Measurements from ENCODE around the gene MYO7B. TPM values are rescaled to one million over a fixed set of nuclear protein-coding genes. Genes with fewer than 3 reads are reported as not detected.
"Not testable (repeated sequence)": the region's sequence is repeated elsewhere in the genome, so short reads cannot be mapped to it uniquely, and the experiment has no call there.

MYO7B gene
- total RNA-seq, 2 experiments from 2014 or later, result 0.75 to 1.5 TPM

DNA sequence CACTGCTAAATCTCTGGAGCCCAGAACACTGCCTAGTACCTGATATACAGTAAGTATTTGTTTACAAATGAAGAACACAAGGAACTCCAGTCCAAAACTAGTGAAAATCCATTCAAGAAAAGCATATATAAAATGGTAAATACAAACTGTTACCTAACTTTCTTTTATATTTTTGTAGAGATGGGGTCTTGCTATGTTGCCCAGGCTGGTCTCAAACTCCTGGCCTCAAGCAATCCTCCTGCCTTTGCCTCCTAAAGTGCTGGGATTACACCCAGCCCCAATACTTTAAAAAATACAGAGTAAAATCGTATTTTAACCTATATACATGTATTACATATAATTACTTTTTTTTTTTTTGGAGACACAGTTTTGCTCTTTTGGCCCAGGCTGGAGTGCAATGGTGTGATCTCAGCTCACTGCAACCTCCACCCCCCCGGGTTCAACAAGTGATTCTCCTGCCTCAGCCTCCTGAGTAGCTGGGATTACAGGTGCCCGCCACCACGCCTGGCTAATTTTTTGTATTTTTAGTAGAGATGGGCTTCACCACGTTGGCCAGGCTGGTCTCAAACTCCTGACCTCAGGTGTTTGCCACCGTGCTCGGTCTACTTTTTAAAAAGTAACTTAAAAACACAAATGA, 11.2 kb upstream of the MYO7B start:
- CTCF ChIA-PET; H3K27me3 Mint-ChIP-seq; POLR2A ChIA-PET; ATAC-seq; DNase-seq; H3K9me3 Mint-ChIP-seq (ENCODE audit: low read depth): not testable (repeated sequence)
- Mint-ChIP-seq H3K27ac (peak overlapping the region; percentile 44), H3K4me1 (peaks cover 36% of the 10 kb centered on the region), H3K4me3 (peak overlapping the region; percentile 98), H3K36me3 (ENCODE audit: low read depth) (peaks cover 29% of the 10 kb centered on the region)
- intact Hi-C loops (cut with DNase I, micrococcal nuclease), result loop anchor here in 1 of 2 experiments (10.0 kb wide), 2 partner anchors 360 to 800 kb away; partner anchors contain the start of gene AMMECR1L

DNA sequence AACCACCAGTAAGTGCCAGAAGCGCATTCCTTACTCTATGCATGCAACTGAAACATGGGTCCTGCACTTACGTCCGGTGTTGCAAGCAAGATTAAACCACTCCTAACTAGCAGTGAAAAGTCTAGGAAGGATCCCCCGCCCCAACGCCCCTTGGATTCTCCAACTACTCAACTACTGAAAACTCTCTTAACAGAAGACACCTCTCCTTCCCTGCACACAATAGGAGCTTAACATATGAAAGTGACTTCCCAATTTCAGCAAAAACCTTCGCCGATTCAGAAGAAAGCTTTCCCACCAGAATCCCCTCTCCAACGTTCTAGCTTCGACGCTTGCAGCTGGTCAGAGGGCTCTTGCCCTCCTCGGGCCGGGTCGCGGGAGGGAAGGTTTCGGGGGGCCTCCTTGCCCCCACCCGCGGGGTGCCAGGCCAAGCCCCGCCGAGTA, 9.8 kb upstream of the MYO7B start:
- peak overlapping the region; percentile 98 for H3K27ac Mint-ChIP-seq
- peak overlapping the region; percentile 98 for H3K4me3 Mint-ChIP-seq
- ChIA-PET CTCF (interaction anchor here (0.6 to 1.2 kb wide), 3 partner anchors 12 to 66 kb away, joined by 3 to 4 read pairs (median 3); no protein-coding TSS in a partner anchor), POLR2A (interaction anchor here (1.0 kb wide), 3 partner anchors 11 to 502 kb away, joined by 3 read pairs; partner anchors contain the start of gene SAP130)
- no peaks in the 10 kb centered on the region for H3K9me3 Mint-ChIP-seq (ENCODE audit: low read depth)
- no peak for ATAC-seq
- peaks cover 20% of the 10 kb centered on the region for H3K36me3 Mint-ChIP-seq (ENCODE audit: low read depth)
- intact Hi-C loops (cut with DNase I, micrococcal nuclease), result loop anchor here (1.0 to 10.0 kb wide), 17 partner anchors 13 to 868 kb away; partner anchors contain the start of genes MAP3K2 (in 2 of the 2), WDR33 (in 2 of the 2), AMMECR1L (in 1 of the 2) and ERCC3 (in 1 of the 2)
- peak; percentile 34 for DNase-seq
- no peaks in the 10 kb centered on the region for H3K27me3 Mint-ChIP-seq
- peaks cover 29% of the 10 kb centered on the region for H3K4me1 Mint-ChIP-seq

DNA sequence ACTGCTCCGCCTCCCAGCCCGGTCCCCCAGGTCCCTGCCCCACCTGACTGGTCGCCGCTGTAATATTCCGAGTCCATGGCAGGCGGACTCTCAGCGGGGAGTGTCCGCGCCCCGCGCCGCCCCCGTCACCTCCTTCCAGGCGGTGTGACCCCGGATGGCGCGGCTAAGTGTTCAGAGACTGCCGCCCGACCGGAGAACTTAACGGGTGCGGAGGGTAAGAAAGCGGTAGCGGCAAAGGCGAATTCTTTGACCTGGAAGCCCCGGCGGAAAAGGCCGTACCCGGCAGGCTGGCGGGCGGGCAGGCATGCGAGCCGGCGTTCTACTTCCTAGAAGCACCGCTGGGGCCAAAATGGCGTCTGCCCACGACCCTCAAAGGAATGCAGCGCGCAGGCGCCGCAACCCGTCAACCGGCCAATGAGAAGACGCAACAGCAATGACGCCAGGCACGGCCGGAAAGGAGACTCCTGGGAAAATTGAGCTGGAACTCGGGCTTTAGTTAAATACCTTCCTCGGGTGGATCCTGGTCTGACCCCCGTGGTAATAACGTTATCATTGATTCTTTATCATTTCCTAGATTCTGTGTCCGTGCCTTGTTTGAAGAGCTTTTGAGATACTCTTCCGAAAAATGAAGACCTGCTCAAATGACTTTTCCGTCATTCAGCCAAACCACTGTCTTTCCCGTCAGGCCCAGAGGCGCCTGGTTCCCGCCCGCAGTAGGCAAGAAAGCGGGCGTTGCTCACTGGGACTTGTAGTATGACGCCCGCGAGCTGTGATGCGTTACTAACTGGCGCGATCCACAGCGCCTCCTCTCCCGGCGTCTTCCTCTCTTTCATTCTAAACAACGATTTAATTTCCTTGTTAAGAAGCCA, 9.1 kb upstream of the MYO7B start, which contains the start of gene IWS1:
IWS1 (minus strand) TSS at position 358 of the 869 bp plus-strand sequence; CDS start at position 77, 281 bp downstream.
- peak; percentile 94 for ATAC-seq
- peak within 1 kb of the TSS; percentile 98 for H3K27ac Mint-ChIP-seq
- H3K36me3 Mint-ChIP-seq (ENCODE audit: low read depth), result peaks cover 17% of the 10 kb centered on the region
- intact Hi-C loops (cut with DNase I, micrococcal nuclease), result loop anchor here (1.0 to 10.0 kb wide), 17 partner anchors 14 to 869 kb away; partner anchors contain the start of genes MAP3K2 (in 2 of the 2), WDR33 (in 2 of the 2), AMMECR1L (in 1 of the 2) and ERCC3 (in 1 of the 2)
- peaks cover 29% of the 10 kb centered on the region for H3K4me1 Mint-ChIP-seq
- no peaks in the 10 kb centered on the region for H3K9me3 Mint-ChIP-seq (ENCODE audit: low read depth)
- CTCF ChIA-PET, result interaction anchor here (0.6 to 1.2 kb wide), 10 partner anchors 11 to 1222 kb away, joined by 3 to 6 read pairs (median 3); no protein-coding TSS in a partner anchor
- no peaks in the 10 kb centered on the region for H3K27me3 Mint-ChIP-seq
- peak within 1 kb of the TSS; percentile 98 for H3K4me3 Mint-ChIP-seq
- POLR2A ChIA-PET, result interaction anchor here (0.7 to 1.2 kb wide), 7 partner anchors 12 to 501 kb away, joined by 3 to 5 read pairs (median 3); partner anchors contain the start of genes ERCC3 and SAP130
- DNase-seq, result peak; percentile 96

DNA sequence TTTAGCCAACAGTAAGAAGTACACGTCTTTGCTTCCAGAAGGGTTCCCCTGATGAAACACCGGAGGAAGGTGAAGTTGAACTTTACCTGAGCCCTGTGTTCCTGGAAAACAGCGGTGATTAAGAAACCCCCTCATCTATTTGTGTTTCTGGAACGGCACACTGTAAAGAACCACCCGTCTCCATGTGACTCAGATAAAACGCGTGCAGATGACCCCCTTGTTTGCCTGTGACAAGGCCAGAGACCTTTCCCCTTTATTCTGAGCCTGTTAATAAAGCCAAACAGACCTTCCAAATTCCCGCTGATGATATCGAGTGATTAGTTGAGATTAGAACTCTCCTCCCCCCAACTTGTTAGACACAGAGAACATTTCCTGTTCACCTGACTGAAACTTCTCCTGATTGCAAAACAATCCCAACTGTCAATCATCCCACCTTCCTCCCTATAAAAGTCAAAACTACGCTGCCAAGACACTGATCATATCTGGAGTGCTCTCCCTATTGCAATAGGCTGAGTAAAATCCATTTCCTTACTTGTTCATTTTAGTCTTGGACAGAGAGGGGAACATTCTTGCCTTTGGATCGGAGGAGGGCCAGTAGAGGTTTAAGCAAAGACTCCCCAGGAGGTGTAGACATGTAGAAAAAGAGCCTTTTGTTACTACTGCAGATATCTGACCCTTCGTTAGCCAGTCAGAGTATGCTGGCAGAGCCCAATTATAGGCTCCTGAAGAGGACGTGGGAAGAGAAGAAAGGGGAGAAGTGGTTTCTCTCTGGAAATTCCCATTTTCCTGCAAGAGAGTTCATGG, 8.3 kb upstream of the MYO7B start:
- Mint-ChIP-seq H3K27ac (peak overlapping the region; percentile 98), H3K27me3 (no peaks in the 10 kb centered on the region), H3K4me3 (peak overlapping the region; percentile 98), H3K9me3 (ENCODE audit: low read depth) (no peaks in the 10 kb centered on the region), H3K4me1 (peaks cover 24% of the 10 kb centered on the region), H3K36me3 (ENCODE audit: low read depth) (peaks cover 12% of the 10 kb centered on the region)
- DNase-seq (no peak), ATAC-seq (peak; percentile 25)
- ChIA-PET POLR2A (interaction anchor here (0.7 to 1.2 kb wide), 7 partner anchors 13 to 501 kb away, joined by 3 to 5 read pairs (median 3); partner anchors contain the start of genes ERCC3 and SAP130), CTCF (interaction anchor here (0.6 to 1.4 kb wide), 10 partner anchors 9 to 1223 kb away, joined by 3 to 6 read pairs (median 3); no protein-coding TSS in a partner anchor)
- intact Hi-C loops (cut with DNase I, micrococcal nuclease), result loop anchor here (1.0 to 10.0 kb wide), 10 partner anchors 14 to 870 kb away; partner anchors contain the start of genes AMMECR1L (in 1 of the 2), GPR17 (in 1 of the 2), GYPC (in 1 of the 2) and UGGT1 (in 1 of the 2)

DNA sequence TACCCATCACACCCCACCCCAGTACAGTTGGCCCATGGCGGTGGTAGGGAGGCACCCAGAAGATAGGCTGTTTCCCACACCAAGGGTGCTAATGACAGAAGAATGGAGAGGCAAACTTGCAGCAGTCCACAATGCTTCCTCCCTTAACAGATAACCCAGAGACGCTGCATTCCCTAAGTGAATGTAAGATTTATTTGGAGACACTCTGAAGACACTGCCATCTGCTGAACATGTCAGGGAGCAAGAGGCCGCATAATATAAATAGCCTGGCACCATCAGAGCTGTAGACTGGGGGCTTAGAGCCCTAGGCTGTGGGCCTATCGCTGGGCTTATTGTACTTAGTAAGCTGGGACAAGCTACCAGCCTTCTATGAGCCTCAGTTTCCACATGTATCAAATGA, 7.0 kb upstream of the MYO7B start:
- Mint-ChIP-seq H3K9me3 (ENCODE audit: low read depth) (no peaks in the 10 kb centered on the region), H3K27ac (no peak overlapping the region), H3K4me3 (no peak overlapping the region), H3K27me3 (no peaks in the 10 kb centered on the region), H3K4me1 (peaks cover 18% of the 10 kb centered on the region), H3K36me3 (ENCODE audit: low read depth) (peaks cover 5% of the 10 kb centered on the region)
- CTCF ChIA-PET, result interaction anchor here (0.7 to 1.4 kb wide), 3 partner anchors 10 to 224 kb away, joined by 3 read pairs; no protein-coding TSS in a partner anchor
- intact Hi-C loops (cut with DNase I, micrococcal nuclease), result loop anchor here (5.0 to 10.0 kb wide), 5 partner anchors 119 to 871 kb away; partner anchors contain the start of genes AMMECR1L (in 1 of the 2), GPR17 (in 1 of the 2) and GYPC (in 1 of the 2)
- POLR2A ChIA-PET, result no interaction called here
- ATAC-seq, result no peak
- no peak for DNase-seq

DNA sequence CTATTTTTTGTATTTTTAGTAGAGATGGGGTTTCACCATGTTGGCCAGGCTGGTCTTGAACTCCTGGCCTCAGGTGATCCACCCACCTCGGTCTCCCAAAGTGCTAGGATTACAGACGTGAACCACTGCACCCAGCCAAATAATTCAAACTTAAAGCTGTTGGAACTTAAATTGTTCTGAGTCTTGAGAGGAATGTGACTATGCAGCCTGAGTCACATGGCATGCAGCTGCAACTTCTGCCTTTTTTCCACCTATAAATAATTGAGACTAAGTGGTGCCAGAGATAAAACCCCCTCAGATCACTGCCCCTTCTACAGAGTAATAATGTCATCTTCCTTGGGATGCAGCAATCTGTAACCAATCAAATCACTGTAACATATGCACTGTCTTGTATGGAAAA, 6.1 kb upstream of the MYO7B start:
- H3K36me3 Mint-ChIP-seq (ENCODE audit: low read depth); H3K4me3 Mint-ChIP-seq; DNase-seq; H3K27ac Mint-ChIP-seq; H3K9me3 Mint-ChIP-seq (ENCODE audit: low read depth); H3K27me3 Mint-ChIP-seq; POLR2A ChIA-PET; ATAC-seq: not testable (repeated sequence)
- CTCF ChIA-PET, result interaction anchor here (1.3 kb wide), 1 partner anchor 10 kb away, joined by 3 read pairs; no protein-coding TSS in a partner anchor
- peaks cover 11% of the 10 kb centered on the region for H3K4me1 Mint-ChIP-seq
- intact Hi-C loops (cut with DNase I, micrococcal nuclease), result loop anchor here (5.0 to 10.0 kb wide), 5 partner anchors 118 to 872 kb away; partner anchors contain the start of genes AMMECR1L (in 1 of the 2), GPR17 (in 1 of the 2) and GYPC (in 1 of the 2)

DNA sequence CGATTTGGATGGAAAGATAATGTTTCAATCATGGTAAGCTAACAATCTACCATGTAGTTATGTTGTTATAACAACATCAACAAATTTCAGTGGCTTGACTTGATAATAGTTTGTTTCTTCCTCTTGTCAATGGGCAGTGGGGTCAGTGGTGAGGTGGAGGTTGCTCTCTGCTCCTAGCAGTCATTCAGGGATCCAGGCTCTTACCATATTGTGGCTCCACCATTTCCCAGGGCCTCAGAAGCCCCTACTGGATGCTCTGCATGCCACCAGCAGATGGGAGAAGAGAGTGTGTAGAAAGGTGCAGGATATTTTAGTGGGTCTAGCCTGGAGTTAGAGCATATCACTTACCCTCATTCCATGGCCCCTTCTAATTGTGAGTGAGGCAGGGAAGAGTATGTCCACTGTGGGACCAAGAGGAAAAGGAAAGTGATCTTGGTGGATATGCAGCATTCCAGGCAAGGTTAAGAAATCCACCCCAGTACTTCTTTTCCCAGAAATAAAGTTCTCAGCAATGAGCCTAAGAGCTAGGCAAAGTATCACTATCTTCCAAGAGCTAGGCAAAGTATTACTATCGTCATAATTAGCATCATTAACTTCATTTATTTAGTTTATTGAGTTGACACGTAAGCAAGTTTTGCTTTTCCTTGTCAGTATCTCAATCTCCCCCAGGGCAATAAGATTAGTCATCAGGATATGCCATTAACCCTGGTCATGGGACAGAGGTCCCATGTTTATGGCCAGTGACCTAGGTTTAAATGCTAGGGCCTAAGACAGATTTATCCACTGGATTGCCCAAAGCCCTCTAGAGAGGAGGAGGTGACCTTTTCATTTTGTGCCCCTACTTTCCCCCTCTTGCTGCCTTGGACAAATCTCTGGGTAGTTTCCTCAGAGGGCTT, 5.0 kb upstream of the MYO7B start:
- no peak overlapping the region for H3K27ac Mint-ChIP-seq
- intact Hi-C loops (cut with DNase I, micrococcal nuclease), result no loop called here
- H3K9me3 Mint-ChIP-seq (ENCODE audit: low read depth), result no peaks in the 10 kb centered on the region
- CTCF ChIA-PET, result interaction anchor here (0.8 to 1.3 kb wide), 2 partner anchors 9 to 30 kb away, joined by 3 read pairs; no protein-coding TSS in a partner anchor
- H3K4me1 Mint-ChIP-seq, result peaks cover 9% of the 10 kb centered on the region
- no peaks in the 10 kb centered on the region for H3K27me3 Mint-ChIP-seq
- no peak for ATAC-seq
- no peaks in the 10 kb centered on the region for H3K36me3 Mint-ChIP-seq (ENCODE audit: low read depth)
- DNase-seq, result no peak
- POLR2A ChIA-PET, result no interaction called here
- H3K4me3 Mint-ChIP-seq, result no peak overlapping the region

DNA sequence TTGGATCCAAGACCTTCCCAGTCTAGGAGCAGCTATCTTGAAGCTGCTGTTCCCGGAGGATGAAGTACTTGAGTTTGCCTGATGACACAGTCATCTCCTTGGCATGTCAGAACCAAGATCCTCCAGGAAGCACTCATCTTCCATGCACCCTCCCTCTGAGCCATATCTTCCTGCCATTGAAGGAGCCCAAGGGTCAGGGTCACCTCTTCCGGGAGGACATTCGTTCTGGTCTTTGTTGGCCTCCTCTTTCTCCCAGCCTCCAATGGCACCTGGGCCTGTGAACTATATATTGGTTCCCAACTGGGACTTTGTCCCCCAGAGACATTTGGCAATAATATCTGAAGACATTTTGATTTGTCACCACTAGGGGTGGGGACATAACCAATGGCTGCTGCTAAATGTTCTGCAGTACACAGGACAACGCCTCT, 4.2 kb upstream of the MYO7B start:
- CTCF ChIA-PET, result interaction anchor here (0.8 kb wide), 1 partner anchor 30 kb away, joined by 3 read pairs; no protein-coding TSS in a partner anchor
- no peak overlapping the region for H3K4me3 Mint-ChIP-seq

DNA sequence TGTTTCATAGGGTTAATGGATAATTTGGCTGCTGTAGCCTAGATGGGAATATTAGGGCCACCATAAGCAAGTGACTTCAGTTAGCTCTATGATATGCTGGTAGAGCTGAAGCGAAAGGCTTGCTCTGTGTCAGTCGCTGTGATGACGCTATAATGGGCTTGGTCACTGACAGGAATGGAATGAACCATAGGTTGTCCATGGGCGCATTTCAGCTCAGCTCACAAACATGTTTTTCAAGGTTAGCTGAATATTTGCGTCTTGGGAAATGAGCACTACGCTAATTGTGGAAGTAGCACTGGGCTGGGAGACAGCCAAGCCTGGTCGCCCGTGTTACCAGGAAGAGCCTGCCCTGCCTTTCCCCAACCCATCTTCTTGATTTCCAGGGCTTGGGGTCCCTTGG, 3.2 kb upstream of the MYO7B start:
- Mint-ChIP-seq H3K36me3 (ENCODE audit: low read depth) (no peaks in the 10 kb centered on the region), H3K27ac (no peak overlapping the region), H3K4me1 (peaks cover 5% of the 10 kb centered on the region), H3K9me3 (ENCODE audit: low read depth) (no peaks in the 10 kb centered on the region), H3K4me3 (no peak overlapping the region), H3K27me3 (no peaks in the 10 kb centered on the region)
- ATAC-seq (no peak), DNase-seq (no peak)
- POLR2A ChIA-PET, result no interaction called here
- CTCF ChIA-PET, result interaction anchor here (0.6 kb wide), 1 partner anchor 23 kb away, joined by 4 read pairs; no protein-coding TSS in a partner anchor
- intact Hi-C loops (cut with DNase I, micrococcal nuclease), result no loop called here

More for the DNA sequence above, 4.2 kb upstream of the MYO7B start:
- Mint-ChIP-seq H3K27ac (no peak overlapping the region), H3K36me3 (ENCODE audit: low read depth) (no peaks in the 10 kb centered on the region), H3K9me3 (ENCODE audit: low read depth) (no peaks in the 10 kb centered on the region), H3K4me1 (peaks cover 9% of the 10 kb centered on the region), H3K27me3 (no peaks in the 10 kb centered on the region)
- no peak for DNase-seq
- intact Hi-C loops (cut with DNase I, micrococcal nuclease), result no loop called here
- ATAC-seq, result no peak
- POLR2A ChIA-PET, result no interaction called here
